Esophagus squamous epithelium (tissue), 5 donors: ENCODE data around the gene PRPS1L1. TPM values are rescaled to one million over a fixed set of nuclear protein-coding genes. Genes with fewer than 3 reads are reported as not detected.

Experiments used
- DNase-seq: peaks from one replicate; lab custom pipeline; 2025; lab: John Stamatoyannopoulos, UW
- H3K27ac ChIP-seq, 4 donors: fragments of 200-600 bp; sonication (generic); one replicate each; pipeline ENCODE4 v1.5.1; 2016 to 2019; ENCODE audit warnings: mild to moderate bottlenecking in 1 of 4
- H3K27me3 ChIP-seq, 4 donors: fragments of 200-600 bp; sonication (generic); 1 replicate in 3 of 4; 2 replicates in 1 of 4; pipeline versions ENCODE4 v1.5.1 to v1.6.0; 2017 to 2021; ENCODE audit warnings: antibody characterized with exemption in 1 of 4
- H3K36me3 ChIP-seq, 3 donors: fragments of 200-600 bp; sonication (generic); one replicate each; pipeline ENCODE4 v1.5.1; 2016 to 2019
- H3K4me1 ChIP-seq, 3 donors: fragments of 200-600 bp; sonication (generic); one replicate each; pipeline ENCODE4 v1.5.1; 2017 to 2019
- H3K4me3 ChIP-seq, 4 donors: fragments of 200-600 bp; sonication (generic); 1 replicate in 3 of 4; 2 replicates in 1 of 4; pipeline ENCODE4 v1.5.1; 2016 to 2019; ENCODE audit warnings: mild to moderate bottlenecking in 2 of 4, moderate library complexity in 1 of 4
- H3K9me3 ChIP-seq, 3 donors: fragments of 200-600 bp; sonication (generic); one replicate each; pipeline ENCODE4 v1.5.1; 2016 to 2019
- POLR2A ChIP-seq, 4 donors: fragments of 450-650 bp; IDR thresholded peaks; one replicate each; pipeline ENCODE4 v1.6.1; 2017; ENCODE audit warnings: antibody characterized with exemption in 4 of 4, mild to moderate bottlenecking in 4 of 4, moderate library complexity in 3 of 4
- WGBS, 2 donors: methylation state at CpG; one replicate each; pipeline ENCODE4 v1.1.5; 2018; 5-methylcytosine and 5-hydroxymethylcytosine counted together
- intact Hi-C: fragments of 100-400 bp; cut with DNase I; formaldehyde crosslinking; loops from one replicate; pipeline ENCODE4 v1.15.0; 2022
- total RNA-seq, 4 donors: library from RNA; depleted of rRNA; stranded (reverse); fragments of >200 nt; gene quantifications; one replicate each; pipeline ENCODE4 v1.1.0, GENCODE V29; 2016
- TF ChIP-seq, protein P1 (sequence below), 6 experiments: fragments of 450-650 bp in 4 of 6; fragments of 200-600 bp in 2 of 6; sonication (generic) in 2 of 6; IDR thresholded peaks; one replicate each; pipeline ENCODE4 v1.5.1; 2016 to 2019; ENCODE audit warnings: antibody characterized with exemption in 6 of 6, mild to moderate bottlenecking in 4 of 6, moderate library complexity in 4 of 6
- donor health status: DM: yes; HTN: yes; CAD: no.

The PRPS1L1 gene
- total RNA-seq, 4 donors from 2014 or later: not detected

DNA sequence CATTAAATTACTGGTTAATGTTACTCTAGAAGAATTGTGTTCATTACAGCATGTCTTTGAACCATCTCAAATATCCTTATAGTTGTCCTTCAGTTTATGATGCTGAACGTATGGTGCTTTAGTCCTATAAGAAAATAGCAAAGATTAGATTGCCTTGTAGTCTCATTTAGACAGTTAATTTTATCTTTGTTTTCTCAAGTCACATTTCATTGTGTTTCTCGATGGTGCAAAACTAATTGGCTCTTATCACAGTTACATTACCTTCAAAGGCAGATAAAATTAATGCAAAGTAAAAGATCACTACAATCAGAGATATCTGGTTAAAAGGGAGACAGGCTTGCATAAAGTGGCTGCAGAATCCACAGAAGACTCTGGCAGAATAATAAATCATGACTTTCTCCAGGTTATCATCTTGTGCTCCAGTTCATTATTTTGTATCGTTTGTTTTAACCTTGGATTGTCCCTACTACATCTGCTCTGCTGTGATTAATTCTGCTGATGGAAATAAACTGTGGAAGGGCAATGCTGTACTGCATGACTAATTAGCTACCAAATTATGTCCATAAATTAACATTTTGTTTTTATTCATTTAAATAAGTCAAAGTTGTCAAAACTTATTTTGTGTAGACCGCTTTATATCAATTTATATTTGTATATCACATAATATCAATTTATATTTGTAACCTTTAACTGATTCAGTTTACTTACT, 24.2 kb downstream of the PRPS1L1 start:
- H3K27me3 ChIP-seq: no peaks in the 10 kb centered on the region
- no peak for DNase-seq
- no peaks in the 10 kb centered on the region for H3K36me3 ChIP-seq
- TF ChIP-seq POLR2A (IDR thresholded peaks at IDR 0.05): no peak
- TF ChIP-seq, protein P1, sequence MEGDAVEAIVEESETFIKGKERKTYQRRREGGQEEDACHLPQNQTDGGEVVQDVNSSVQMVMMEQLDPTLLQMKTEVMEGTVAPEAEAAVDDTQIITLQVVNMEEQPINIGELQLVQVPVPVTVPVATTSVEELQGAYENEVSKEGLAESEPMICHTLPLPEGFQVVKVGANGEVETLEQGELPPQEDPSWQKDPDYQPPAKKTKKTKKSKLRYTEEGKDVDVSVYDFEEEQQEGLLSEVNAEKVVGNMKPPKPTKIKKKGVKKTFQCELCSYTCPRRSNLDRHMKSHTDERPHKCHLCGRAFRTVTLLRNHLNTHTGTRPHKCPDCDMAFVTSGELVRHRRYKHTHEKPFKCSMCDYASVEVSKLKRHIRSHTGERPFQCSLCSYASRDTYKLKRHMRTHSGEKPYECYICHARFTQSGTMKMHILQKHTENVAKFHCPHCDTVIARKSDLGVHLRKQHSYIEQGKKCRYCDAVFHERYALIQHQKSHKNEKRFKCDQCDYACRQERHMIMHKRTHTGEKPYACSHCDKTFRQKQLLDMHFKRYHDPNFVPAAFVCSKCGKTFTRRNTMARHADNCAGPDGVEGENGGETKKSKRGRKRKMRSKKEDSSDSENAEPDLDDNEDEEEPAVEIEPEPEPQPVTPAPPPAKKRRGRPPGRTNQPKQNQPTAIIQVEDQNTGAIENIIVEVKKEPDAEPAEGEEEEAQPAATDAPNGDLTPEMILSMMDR (IDR thresholded peaks at IDR 0.05): no peak
- intact Hi-C loops: no loop called here
- H3K27ac ChIP-seq: no peak overlapping the region
- H3K9me3 ChIP-seq: no peaks in the 10 kb centered on the region
- 50 to 63% methylated on average over 4 of the region's 4 CpGs for WGBS, 2 donors
- H3K4me3 ChIP-seq: no peak overlapping the region
- no peaks in the 10 kb centered on the region for H3K4me1 ChIP-seq

DNA sequence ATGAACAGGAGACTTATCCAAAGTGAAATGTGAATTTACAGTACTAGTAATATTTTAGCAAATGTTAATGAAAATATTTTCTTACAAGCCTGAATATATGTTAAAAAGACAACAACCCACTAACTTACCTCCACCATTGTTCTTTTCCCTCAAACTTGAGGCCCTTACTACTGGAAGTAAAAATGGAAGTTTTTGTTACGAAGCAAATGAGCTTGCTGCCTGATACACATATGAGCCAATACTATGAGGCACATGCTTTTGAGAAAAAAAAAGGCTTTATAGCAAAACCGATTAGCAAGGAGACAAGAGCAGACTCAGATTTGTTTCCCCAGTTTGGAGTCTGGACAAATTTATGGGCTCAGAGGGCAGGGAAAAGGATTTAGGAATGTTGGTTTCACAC, 29.0 kb downstream of the PRPS1L1 start:
- H3K27me3 ChIP-seq: no peaks in the 10 kb centered on the region
- 83 to 93% methylated on average over 2 of the region's 2 CpGs for WGBS, 2 donors
- DNase-seq: no peak
- no peaks in the 10 kb centered on the region for H3K36me3 ChIP-seq
- no peak overlapping the region for H3K4me3 ChIP-seq
- H3K9me3 ChIP-seq: no peaks in the 10 kb centered on the region
- intact Hi-C loops: no loop called here
- no peaks in the 10 kb centered on the region for H3K4me1 ChIP-seq
- H3K27ac ChIP-seq: no peak overlapping the region
- no peak for TF ChIP-seq POLR2A (IDR thresholded peaks at IDR 0.05)
- TF ChIP-seq, protein P1 (IDR thresholded peaks at IDR 0.05): no peak

DNA sequence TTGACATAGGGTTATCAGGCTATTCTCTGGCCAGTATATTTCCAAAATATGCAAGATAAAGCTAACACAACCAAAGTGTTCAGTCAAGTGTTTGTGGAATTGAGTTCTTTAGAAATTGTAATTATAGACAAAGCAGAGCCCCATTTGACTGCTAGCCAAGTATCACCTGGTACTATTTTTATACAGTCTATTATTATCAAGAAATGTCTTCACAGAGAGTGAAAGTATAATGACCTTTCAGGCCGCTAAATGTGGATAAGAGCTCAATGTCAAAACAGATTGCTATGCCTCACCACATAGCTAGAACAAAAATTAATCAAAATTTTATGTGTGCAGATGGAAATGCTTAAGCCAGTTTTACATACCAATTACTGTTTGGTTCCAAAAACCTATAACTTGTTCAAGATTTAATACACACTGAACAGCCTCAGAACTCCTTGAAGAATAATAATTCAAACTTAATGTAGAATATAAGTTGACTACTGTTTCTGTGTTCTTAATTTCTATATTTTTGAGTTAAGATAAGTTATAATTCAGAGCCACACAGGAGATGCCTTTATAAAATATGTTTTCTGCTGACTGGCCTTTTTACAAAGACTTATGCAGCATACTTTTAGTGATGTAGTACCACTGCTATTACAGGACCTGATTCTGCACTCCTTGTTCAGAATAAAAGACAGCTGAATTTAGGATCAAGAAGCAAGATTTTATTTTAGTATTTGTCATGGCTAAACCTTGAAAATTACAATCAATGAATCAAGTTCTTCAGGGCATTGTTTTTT, 31.0 kb downstream of the PRPS1L1 start:
- intact Hi-C loops: no loop called here
- Histone ChIP-seq H3K36me3 (no peaks in the 10 kb centered on the region), H3K4me3 (no peak overlapping the region), H3K9me3 (no peaks in the 10 kb centered on the region), H3K27me3 (no peaks in the 10 kb centered on the region), H3K27ac (no peak overlapping the region), H3K4me1 (no peaks in the 10 kb centered on the region)
- TF ChIP-seq, protein P1 (IDR thresholded peaks at IDR 0.05): no peak
- TF ChIP-seq POLR2A (IDR thresholded peaks at IDR 0.05): no peak
- DNase-seq: no peak
- WGBS, 2 donors: 65 to 79% methylated on average over 1 of the region's 1 CpG

DNA sequence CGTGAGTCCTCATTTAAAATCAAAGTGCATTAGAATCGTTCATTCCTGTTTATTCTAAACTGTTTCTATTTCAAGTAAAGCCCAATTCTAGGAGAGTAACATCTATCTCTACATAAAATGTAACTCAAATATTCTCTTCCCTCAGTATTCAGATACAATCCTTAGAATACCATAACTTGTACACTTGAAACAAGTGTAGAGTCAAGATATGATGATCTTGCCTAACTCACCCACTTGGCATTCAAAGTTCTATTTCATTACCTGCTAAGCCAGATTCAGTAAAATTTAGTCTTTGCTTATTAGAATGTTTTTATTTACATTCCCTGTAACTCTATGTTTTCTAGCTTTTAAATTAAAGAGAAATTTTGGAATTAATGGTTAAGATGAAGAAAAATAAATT, 31.6 kb downstream of the PRPS1L1 start:
- no peak overlapping the region for H3K4me3 ChIP-seq
- TF ChIP-seq POLR2A (IDR thresholded peaks at IDR 0.05): no peak
- TF ChIP-seq, protein P1 (IDR thresholded peaks at IDR 0.05): no peak
- 66 to 80% methylated on average over 2 of the region's 2 CpGs for WGBS, 2 donors
- no peaks in the 10 kb centered on the region for H3K9me3 ChIP-seq
- H3K27ac ChIP-seq: no peak overlapping the region
- H3K4me1 ChIP-seq: no peaks in the 10 kb centered on the region
- no peaks in the 10 kb centered on the region for H3K27me3 ChIP-seq
- no peak for DNase-seq
- H3K36me3 ChIP-seq: no peaks in the 10 kb centered on the region
- intact Hi-C loops: no loop called here
